Loucy (cell line): Measurements from ENCODE around the gene ST3GAL3.

Source experiments
- EZH2phosphoT487 ChIP-seq: fragments of 200-600 bp; IDR thresholded peaks from 2 replicates; pipeline ENCODE4 v1.6.1; 2018; ENCODE audit warnings: antibody characterized with exemption, mild to moderate bottlenecking, moderate library complexity, borderline replicate concordance
- TF ChIP-seq, protein P1 (sequence below): fragments of 200-600 bp; sonication (generic); conservative IDR thresholded peaks from 2 replicates; pipeline ENCODE4 v1.5.1; 2014; ENCODE audit warnings: mild to moderate bottlenecking, antibody characterized with exemption, low read length

DNA sequence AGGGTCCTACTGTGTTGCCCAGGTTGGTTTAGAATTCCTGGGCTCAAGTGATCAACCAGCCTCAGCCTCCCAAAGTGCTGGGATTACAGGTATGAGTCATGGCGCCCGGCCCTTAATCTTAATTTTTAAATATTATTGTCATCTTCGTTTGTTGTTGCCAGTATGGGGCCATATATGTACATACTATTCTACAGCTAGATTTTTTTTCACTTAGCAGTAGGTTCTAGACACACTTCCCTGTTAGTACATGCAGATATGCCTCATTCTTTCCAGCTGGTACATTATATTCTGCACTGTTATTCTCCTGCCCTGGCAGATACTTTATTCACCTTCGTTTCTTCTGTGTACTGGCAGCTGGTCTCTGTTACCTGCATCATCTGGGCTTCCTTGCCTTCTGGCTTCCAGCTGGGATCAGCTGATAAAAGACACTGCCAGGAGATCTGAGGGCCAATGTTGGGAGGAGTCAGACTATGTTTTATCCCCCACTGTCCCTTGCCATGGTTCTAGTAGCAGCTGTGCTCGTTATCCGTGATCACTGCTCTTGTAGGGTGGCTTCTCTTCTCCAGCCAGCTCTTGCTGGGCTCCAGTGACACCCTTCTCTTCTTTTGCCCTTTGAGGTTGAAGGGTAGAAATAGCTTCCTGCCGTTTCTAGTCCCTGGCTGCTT is 24.7 kb downstream of the ST3GAL3 start:
- TF ChIP-seq, protein P1, sequence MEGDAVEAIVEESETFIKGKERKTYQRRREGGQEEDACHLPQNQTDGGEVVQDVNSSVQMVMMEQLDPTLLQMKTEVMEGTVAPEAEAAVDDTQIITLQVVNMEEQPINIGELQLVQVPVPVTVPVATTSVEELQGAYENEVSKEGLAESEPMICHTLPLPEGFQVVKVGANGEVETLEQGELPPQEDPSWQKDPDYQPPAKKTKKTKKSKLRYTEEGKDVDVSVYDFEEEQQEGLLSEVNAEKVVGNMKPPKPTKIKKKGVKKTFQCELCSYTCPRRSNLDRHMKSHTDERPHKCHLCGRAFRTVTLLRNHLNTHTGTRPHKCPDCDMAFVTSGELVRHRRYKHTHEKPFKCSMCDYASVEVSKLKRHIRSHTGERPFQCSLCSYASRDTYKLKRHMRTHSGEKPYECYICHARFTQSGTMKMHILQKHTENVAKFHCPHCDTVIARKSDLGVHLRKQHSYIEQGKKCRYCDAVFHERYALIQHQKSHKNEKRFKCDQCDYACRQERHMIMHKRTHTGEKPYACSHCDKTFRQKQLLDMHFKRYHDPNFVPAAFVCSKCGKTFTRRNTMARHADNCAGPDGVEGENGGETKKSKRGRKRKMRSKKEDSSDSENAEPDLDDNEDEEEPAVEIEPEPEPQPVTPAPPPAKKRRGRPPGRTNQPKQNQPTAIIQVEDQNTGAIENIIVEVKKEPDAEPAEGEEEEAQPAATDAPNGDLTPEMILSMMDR, result no peak
- no peak for TF ChIP-seq EZH2phosphoT487
